Activated B cell treated with CpG ODN at 0.5 μM for 24 hours (primary cell): ENCODE data around the gene CHDH. TPM values are rescaled to one million over a fixed set of nuclear protein-coding genes. Genes with fewer than 3 reads are reported as not detected.
A peak's percentile ranks its signal among the peaks of the same experiment; 100 is the strongest.

Experiments
- ATAC-seq: fragments of 200-7000 bp; cut with Tn5 transposase; one replicate; pipeline ENCODE4 v1.10.0; 2021; ENCODE audit warnings: low read depth, mild to moderate bottlenecking, moderate library complexity
- CTCF ChIA-PET: fragments of 350-600 bp; sonication (Branson Sonifier 250); formaldehyde crosslinking; loops from one replicate; lab custom pipeline; 2021; ENCODE audit warnings: antibody characterized with exemption; lab: Charles Lee
- POLR2A ChIA-PET: fragments of 350-600 bp; sonication (Branson Sonifier 250); formaldehyde crosslinking; loops from one replicate; lab custom pipeline; 2021; ENCODE audit warnings: antibody characterized with exemption; lab: Charles Lee
- DNase-seq: peaks from one replicate; pipeline ENCODE4 v3.0.0; 2022
- H3K27ac Mint-ChIP-seq: one replicate; pipeline ENCODE4 v1.8.0; 2020; ENCODE audit warnings: mixed read lengths
- H3K27me3 Mint-ChIP-seq: one replicate; pipeline ENCODE4 v1.8.0; 2021; ENCODE audit warnings: mixed read lengths
- H3K36me3 Mint-ChIP-seq: one replicate; pipeline ENCODE4 v1.8.0; 2021; ENCODE audit warnings: low read depth, mixed read lengths
- H3K4me1 Mint-ChIP-seq: one replicate; pipeline ENCODE4 v1.8.0; 2021; ENCODE audit warnings: mixed read lengths
- H3K4me3 Mint-ChIP-seq: one replicate; pipeline ENCODE4 v1.8.0; 2020; ENCODE audit warnings: mild to moderate bottlenecking, mixed read lengths
- H3K9me3 Mint-ChIP-seq: one replicate; pipeline ENCODE4 v1.8.0; 2020; ENCODE audit warnings: mixed read lengths
- intact Hi-C: fragments of 100-400 bp; cut with micrococcal nuclease; formaldehyde crosslinking; loops from one replicate; pipeline ENCODE4 v1.15.1; 2024
- total RNA-seq: library from RNA; stranded (reverse); gene quantifications from 2 replicates; pipeline ENCODE4 v1.2.3, GENCODE V29; 2022
- TF ChIP-seq, protein P1 (sequence below): fragments of 200-600 bp; IDR thresholded peaks from one replicate; pipeline ENCODE4 v1.8.0; 2022; ENCODE audit warnings: antibody characterized with exemption, mild to moderate bottlenecking

Gene CHDH
- total RNA-seq, 1 donor from 2014 or later = 6.0 TPM

GRCh38 chr3:53850895-53851294 lies 4.7 kb upstream of the CHDH start:
- Mint-ChIP-seq H3K27me3 (peaks cover 14% of the 10 kb centered on the region), H3K27ac (no peak overlapping the region), H3K4me3 (no peak overlapping the region), H3K36me3 (no peaks in the 10 kb centered on the region), H3K4me1 (peaks cover 8% of the 10 kb centered on the region), H3K9me3 (no peaks in the 10 kb centered on the region)
- POLR2A ChIA-PET = interaction anchor here (0.6 kb wide), 1 partner anchor 41 kb away, joined by 3 read pairs; no protein-coding TSS in a partner anchor
- intact Hi-C loops = no loop called here
- TF ChIP-seq, protein P1, sequence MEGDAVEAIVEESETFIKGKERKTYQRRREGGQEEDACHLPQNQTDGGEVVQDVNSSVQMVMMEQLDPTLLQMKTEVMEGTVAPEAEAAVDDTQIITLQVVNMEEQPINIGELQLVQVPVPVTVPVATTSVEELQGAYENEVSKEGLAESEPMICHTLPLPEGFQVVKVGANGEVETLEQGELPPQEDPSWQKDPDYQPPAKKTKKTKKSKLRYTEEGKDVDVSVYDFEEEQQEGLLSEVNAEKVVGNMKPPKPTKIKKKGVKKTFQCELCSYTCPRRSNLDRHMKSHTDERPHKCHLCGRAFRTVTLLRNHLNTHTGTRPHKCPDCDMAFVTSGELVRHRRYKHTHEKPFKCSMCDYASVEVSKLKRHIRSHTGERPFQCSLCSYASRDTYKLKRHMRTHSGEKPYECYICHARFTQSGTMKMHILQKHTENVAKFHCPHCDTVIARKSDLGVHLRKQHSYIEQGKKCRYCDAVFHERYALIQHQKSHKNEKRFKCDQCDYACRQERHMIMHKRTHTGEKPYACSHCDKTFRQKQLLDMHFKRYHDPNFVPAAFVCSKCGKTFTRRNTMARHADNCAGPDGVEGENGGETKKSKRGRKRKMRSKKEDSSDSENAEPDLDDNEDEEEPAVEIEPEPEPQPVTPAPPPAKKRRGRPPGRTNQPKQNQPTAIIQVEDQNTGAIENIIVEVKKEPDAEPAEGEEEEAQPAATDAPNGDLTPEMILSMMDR = no peak
- no peak for ATAC-seq
- no peak for DNase-seq
- CTCF ChIA-PET = no interaction called here

- no peak for ATAC-seq
- Mint-ChIP-seq H3K27me3 (peaks cover 19% of the 10 kb centered on the region), H3K27ac (no peak overlapping the region), H3K9me3 (no peaks in the 10 kb centered on the region), H3K36me3 (no peaks in the 10 kb centered on the region), H3K4me3 (no peak overlapping the region), H3K4me1 (peaks cover 14% of the 10 kb centered on the region)
- intact Hi-C loops = no loop called here
- ChIA-PET CTCF (no interaction called here), POLR2A (no interaction called here)
- DNase-seq = no peak
- TF ChIP-seq, protein P1 = no peak
Measured at GRCh38 chr3:53849916-53850315, 3.7 kb upstream of the CHDH start.

GRCh38 chr3:53846851-53847155 lies 584 bp upstream of the CHDH start:
- ATAC-seq = no peak
- intact Hi-C loops = no loop called here
- DNase-seq = no peak
- Mint-ChIP-seq H3K9me3 (no peaks in the 10 kb centered on the region), H3K27ac (no peak overlapping the region), H3K4me1 (peaks cover 34% of the 10 kb centered on the region), H3K4me3 (peak overlapping the region; percentile 76), H3K27me3 (peaks cover 31% of the 10 kb centered on the region), H3K36me3 (no peaks in the 10 kb centered on the region)
- TF ChIP-seq, protein P1 = no peak
- POLR2A ChIA-PET = interaction anchor here (0.6 kb wide), 1 partner anchor 191 kb away, joined by 4 read pairs; no protein-coding TSS in a partner anchor
- CTCF ChIA-PET = no interaction called here

- Mint-ChIP-seq H3K4me3 (peak overlapping the region; percentile 74), H3K27ac (no peak overlapping the region), H3K4me1 (peaks cover 34% of the 10 kb centered on the region), H3K9me3 (no peaks in the 10 kb centered on the region), H3K27me3 (peaks cover 29% of the 10 kb centered on the region), H3K36me3 (no peaks in the 10 kb centered on the region)
- TF ChIP-seq, protein P1 = no peak
- POLR2A ChIA-PET = no interaction called here
- CTCF ChIA-PET = no interaction called here
- ATAC-seq (no peak), DNase-seq (no peak)
- intact Hi-C loops = no loop called here
Measured at GRCh38 chr3:53845881-53846133, 412 bp downstream of the CHDH start.

GRCh38 chr3:53845103-53845880 lies 927 bp downstream of the CHDH start:
- no peaks in the 10 kb centered on the region for H3K9me3 Mint-ChIP-seq
- TF ChIP-seq, protein P1 = no peak
- ATAC-seq (peak; percentile 11), DNase-seq (no peak)
- no peaks in the 10 kb centered on the region for H3K36me3 Mint-ChIP-seq
- peak overlapping the region; percentile 74 for H3K4me3 Mint-ChIP-seq
- peaks cover 34% of the 10 kb centered on the region for H3K4me1 Mint-ChIP-seq
- CTCF ChIA-PET = no interaction called here
- H3K27ac Mint-ChIP-seq = no peak overlapping the region
- intact Hi-C loops = no loop called here
- H3K27me3 Mint-ChIP-seq = peaks cover 29% of the 10 kb centered on the region
- POLR2A ChIA-PET = no interaction called here
